Spleen (tissue), 11 donors: ENCODE data around the gene DDX11. TPM values are rescaled to one million over a fixed set of nuclear protein-coding genes. Genes with fewer than 3 reads are reported as not detected.
"Not testable (repeated sequence)": the region's sequence is repeated elsewhere in the genome, so short reads cannot be mapped to it uniquely, and the experiment has no call there.

Experiments used
- DNase-seq: peaks from one replicate; pipeline ENCODE4 v3.0.0-alpha.2; 2020
- H3K27ac ChIP-seq, 8 donors: fragments of 200-600 bp; sonication (generic) in 7 of 8; 1 replicate in 4 of 8; 2 replicates in 4 of 8; pipeline versions ENCODE4 v1.5.0 to v1.8.0; 2016 to 2021; ENCODE audit warnings: inconsistent platforms in 4 of 8, mild to moderate bottlenecking in 4 of 8, moderate library complexity in 1 of 8
- H3K27me3 ChIP-seq, 7 donors: fragments of 200-600 bp; sonication (generic) in 6 of 7; replicated peaks in 1 of 7; 1 replicate in 4 of 7; 2 replicates in 3 of 7; pipeline versions ENCODE4 v1.5.0 to v1.8.0; 2016 to 2021; ENCODE audit warnings: inconsistent platforms in 3 of 7, mild to moderate bottlenecking in 1 of 7
- H3K36me3 ChIP-seq, 6 donors: fragments of 200-600 bp; sonication (generic) in 5 of 6; 1 replicate in 4 of 6; 2 replicates in 2 of 6; pipeline versions ENCODE4 v1.5.0 to v1.8.0; 2016 to 2021; ENCODE audit warnings: inconsistent platforms in 2 of 6
- H3K4me1 ChIP-seq, 6 donors: fragments of 200-600 bp; sonication (generic) in 5 of 6; 1 replicate in 3 of 6; 2 replicates in 3 of 6; pipeline versions ENCODE4 v1.5.0 to v1.8.0; 2016 to 2021; ENCODE audit warnings: inconsistent platforms in 3 of 6
- H3K4me3 ChIP-seq, 8 donors: fragments of 200-600 bp; sonication (generic) in 7 of 8; 1 replicate in 4 of 8; 2 replicates in 4 of 8; pipeline versions ENCODE4 v1.5.0 to v1.8.0; 2016 to 2021; ENCODE audit warnings: inconsistent platforms in 4 of 8, mild to moderate bottlenecking in 4 of 8, moderate library complexity in 2 of 8
- H3K9me3 ChIP-seq, 8 donors: fragments of 200-600 bp; sonication (generic) in 7 of 8; 1 replicate in 4 of 8; 2 replicates in 4 of 8; pipeline versions ENCODE4 v1.5.0 to v1.8.0; 2016 to 2021; ENCODE audit warnings: inconsistent platforms in 4 of 8
- POLR2A ChIP-seq, 3 donors: fragments of 450-650 bp; IDR thresholded peaks; one replicate each; pipeline ENCODE4 v1.5.1; 2017; ENCODE audit warnings: antibody characterized with exemption in 3 of 3, mild to moderate bottlenecking in 1 of 3
- POLR2AphosphoS5 ChIP-seq, 3 donors: sonication (generic); formaldehyde crosslinking; IDR thresholded peaks; one replicate each; pipeline ENCODE4 v1.5.1; 2017; ENCODE audit warnings: antibody characterized with exemption in 3 of 3
- WGBS, 5 donors: extraction: QIAGEN DNeasy Blood & Tissue Kit in 3 of 5; methylation state at CpG; one replicate each; pipeline versions ENCODE4 v1.1.5 to v1.1.7; 2013 to 2018; 5-methylcytosine and 5-hydroxymethylcytosine counted together
- intact Hi-C: fragments of 100-400 bp; cut with DNase I; formaldehyde crosslinking; loops from one replicate; pipeline ENCODE4 v1.15.0; 2023; ENCODE audit warnings: low total_unique reads
- polyA plus RNA-seq, 3 donors: library from polyadenylated mRNA; stranded (reverse); fragments of 200-250 nt; gene quantifications; one replicate each; pipeline ENCODE4 v1.2.1, GENCODE V29; 2013
- total RNA-seq, 7 donors: library from RNA; depleted of rRNA in 3 of 7; stranded (reverse); fragments of >200 nt in 3 of 7; fragmentation: NEBNext Ultra II Directional in 4 of 7; extraction: Animal tissue kit (Norgen Biotek cat#: 25700) in 4 of 7; gene quantifications; one replicate each; pipeline versions ENCODE4 v1.1.0 to v1.2.1, GENCODE V29; 2016 to 2021
- TF ChIP-seq, protein P1 (sequence below), 11 experiments: fragments of 200-600 bp in 7 of 11; fragments of 450-650 bp in 4 of 11; sonication (generic) in 4 of 11; IDR thresholded peaks in 8 of 11; conservative IDR thresholded peaks in 3 of 11; 1 replicate in 7 of 11; 2 replicates in 4 of 11; pipeline versions ENCODE4 v1.4.0 to v1.8.0; 2016 to 2021; ENCODE audit warnings: antibody characterized with exemption in 11 of 11, inconsistent platforms in 4 of 11, mild to moderate bottlenecking in 1 of 11
- donor health status: healthy with polysubstance abuse.
- donor health status: DM: no; HTN: no; CAD: no; lungs with moderate emphysema.
- donor health status: DM: no; HTN: no; CAD: no.
- donor health status: Bipolar disorder and iron deficiency.
- donor health status: healthy.
- donor health status: DM: no; HTN: no; CAD: no.
- donor health status: DM: yes; HTN: yes; CAD: no.

The DDX11 gene
- total and polyA plus RNA-seq, 10 donors, result 13.3 to 66.7 (median 34.0) TPM

DNA sequence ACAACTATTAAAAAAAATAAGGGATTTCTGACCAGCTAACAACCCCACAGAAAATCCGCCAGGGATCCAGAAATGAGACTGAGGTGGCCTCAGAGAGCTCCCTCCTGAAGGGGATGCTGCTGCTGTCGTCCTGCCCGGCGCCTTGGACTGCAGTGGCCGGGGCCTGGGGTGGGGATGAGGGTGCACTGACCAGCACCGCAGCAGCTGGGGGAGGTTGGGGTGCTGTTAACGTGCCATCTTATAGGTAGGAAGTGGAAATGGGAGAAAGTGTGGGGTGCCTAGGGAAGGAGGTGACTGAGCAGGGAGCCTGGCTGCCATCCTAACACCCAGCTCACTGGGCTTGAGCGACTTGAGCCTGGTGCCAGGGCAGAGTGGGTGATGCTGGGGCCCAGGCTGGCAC, 32.0 kb downstream of the DDX11 start:
- no peaks in the 10 kb centered on the region for H3K27me3 ChIP-seq
- TF ChIP-seq, protein P1, sequence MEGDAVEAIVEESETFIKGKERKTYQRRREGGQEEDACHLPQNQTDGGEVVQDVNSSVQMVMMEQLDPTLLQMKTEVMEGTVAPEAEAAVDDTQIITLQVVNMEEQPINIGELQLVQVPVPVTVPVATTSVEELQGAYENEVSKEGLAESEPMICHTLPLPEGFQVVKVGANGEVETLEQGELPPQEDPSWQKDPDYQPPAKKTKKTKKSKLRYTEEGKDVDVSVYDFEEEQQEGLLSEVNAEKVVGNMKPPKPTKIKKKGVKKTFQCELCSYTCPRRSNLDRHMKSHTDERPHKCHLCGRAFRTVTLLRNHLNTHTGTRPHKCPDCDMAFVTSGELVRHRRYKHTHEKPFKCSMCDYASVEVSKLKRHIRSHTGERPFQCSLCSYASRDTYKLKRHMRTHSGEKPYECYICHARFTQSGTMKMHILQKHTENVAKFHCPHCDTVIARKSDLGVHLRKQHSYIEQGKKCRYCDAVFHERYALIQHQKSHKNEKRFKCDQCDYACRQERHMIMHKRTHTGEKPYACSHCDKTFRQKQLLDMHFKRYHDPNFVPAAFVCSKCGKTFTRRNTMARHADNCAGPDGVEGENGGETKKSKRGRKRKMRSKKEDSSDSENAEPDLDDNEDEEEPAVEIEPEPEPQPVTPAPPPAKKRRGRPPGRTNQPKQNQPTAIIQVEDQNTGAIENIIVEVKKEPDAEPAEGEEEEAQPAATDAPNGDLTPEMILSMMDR (IDR thresholded peaks at IDR 0.05 in 8 of 11, conservative IDR thresholded peaks at IDR 0.05 in 3 of 11), result no peak
- TF ChIP-seq POLR2AphosphoS5 (IDR thresholded peaks at IDR 0.05) (no peak), POLR2A (IDR thresholded peaks at IDR 0.05) (no peak)
- H3K9me3 ChIP-seq, result no peaks in the 10 kb centered on the region
- 86 to 96% (median 89%) methylated on average over 7 to 8 of the region's 8 CpGs for WGBS, 5 donors
- no peak overlapping the region for H3K4me3 ChIP-seq
- intact Hi-C loops, result no loop called here
- no peaks in the 10 kb centered on the region for H3K4me1 ChIP-seq
- no peak overlapping the region for H3K27ac ChIP-seq
- H3K36me3 ChIP-seq, result peaks cover 0 to 56% (median 3%) of the 10 kb centered on the region in 6 donors
- DNase-seq, result no peak

DNA sequence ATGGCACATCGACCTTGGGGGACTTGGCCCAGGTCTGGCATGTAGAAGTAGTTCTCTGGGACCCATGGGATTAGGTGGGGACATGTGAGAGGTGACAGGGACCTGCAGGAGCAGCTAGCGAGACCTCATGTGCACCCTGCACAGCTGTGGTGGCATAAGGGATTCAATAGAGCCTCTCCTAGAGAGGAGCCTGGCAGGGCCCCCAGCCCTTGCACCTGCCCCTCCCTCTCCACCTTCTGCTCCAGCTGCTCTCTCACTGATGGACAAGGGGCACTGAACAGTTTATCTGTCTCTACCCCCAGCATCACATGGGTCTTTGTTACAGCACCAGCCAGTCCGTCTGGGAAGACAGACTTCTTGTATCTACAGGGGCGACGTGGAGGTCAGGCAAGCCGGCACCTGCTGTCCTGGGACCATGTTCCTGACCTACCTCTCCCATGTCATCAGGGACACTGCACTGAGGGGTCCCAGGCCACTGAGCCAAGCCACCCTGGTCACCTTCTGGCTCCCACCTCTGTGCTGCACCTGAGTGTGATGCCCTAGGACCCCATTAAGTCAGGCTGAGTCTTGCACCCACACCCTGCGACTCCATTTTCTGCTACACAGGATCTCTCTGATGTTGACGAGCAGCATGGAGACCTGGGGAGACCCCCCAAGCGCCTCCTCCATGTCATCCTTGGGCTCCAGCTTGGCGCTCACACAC, 32.6 kb downstream of the DDX11 start:
- no peaks in the 10 kb centered on the region for H3K4me1 ChIP-seq
- no peaks in the 10 kb centered on the region for H3K27me3 ChIP-seq
- peak; percentile 67 for DNase-seq
- H3K4me3 ChIP-seq, result no peak overlapping the region
- H3K27ac ChIP-seq, result no peak overlapping the region
- intact Hi-C loops, result no loop called here
- no peaks in the 10 kb centered on the region for H3K9me3 ChIP-seq
- 81 to 96% (median 92%) methylated on average over 5 to 10 of the region's 10 CpGs for WGBS, 5 donors
- TF ChIP-seq, protein P1 (IDR thresholded peaks at IDR 0.05 in 8 of 11, conservative IDR thresholded peaks at IDR 0.05 in 3 of 11), result no peak
- TF ChIP-seq POLR2AphosphoS5 (IDR thresholded peaks at IDR 0.05) (no peak), POLR2A (IDR thresholded peaks at IDR 0.05) (no peak)
- H3K36me3 ChIP-seq, result peaks cover 0 to 50% (median under 1%) of the 10 kb centered on the region in 6 donors

DNA sequence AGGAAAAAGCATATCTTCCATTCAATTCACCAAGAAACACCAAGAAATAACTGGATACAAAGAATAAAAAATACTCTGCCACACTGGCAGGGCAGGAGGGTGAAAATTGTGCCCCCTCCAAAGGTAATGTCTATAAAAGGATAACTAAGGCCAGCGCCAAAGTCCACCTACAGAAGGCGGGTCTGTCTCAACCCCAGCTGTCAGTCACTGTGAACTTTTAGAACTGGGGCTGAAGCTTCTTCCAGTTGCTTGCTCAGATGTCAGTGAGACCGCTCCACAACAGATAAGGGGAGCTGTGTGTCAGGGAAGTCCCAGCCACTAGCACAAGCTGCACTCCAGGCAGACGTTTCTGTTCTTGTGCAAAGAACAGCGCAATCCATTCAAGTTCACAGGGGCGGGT, 36.1 kb downstream of the DDX11 start:
- not testable (repeated sequence) for DNase-seq

DNA sequence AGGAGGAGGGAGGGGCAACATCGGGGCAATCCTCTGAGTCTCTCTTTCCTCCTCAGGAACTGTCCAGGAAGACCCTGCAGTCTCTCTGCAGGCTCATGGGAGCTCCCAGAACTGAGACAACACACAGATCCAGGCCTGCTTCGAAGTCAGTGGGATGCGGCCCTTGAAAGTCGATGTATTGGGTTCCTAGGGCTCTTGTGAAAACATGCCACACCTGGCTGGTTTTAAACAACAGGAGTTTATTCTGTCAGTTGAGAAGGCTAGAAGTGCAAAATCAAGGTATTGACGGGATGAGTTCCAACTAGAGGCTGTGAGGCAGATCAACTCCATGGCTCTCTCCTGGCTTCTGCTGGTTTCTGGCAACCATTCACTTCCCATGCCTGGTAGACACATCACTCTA, 36.6 kb downstream of the DDX11 start:
- WGBS, 5 donors, result 65 to 80% (median 75%) methylated on average over 5 of the region's 5 CpGs
- DNase-seq, H3K27me3 ChIP-seq, H3K9me3 ChIP-seq, H3K4me3 ChIP-seq, H3K27ac ChIP-seq, H3K4me1 ChIP-seq, intact Hi-C loops: not testable (repeated sequence)
- H3K36me3 ChIP-seq, result peaks cover 0 to 11% (median 0%) of the 10 kb centered on the region in 6 donors

More for the DNA sequence above, 36.1 kb downstream of the DDX11 start:
- 61 to 83% (median 74%) methylated on average over 6 of the region's 6 CpGs for WGBS, 5 donors
- H3K4me3 ChIP-seq, H3K27me3 ChIP-seq, H3K27ac ChIP-seq, intact Hi-C loops, H3K4me1 ChIP-seq, H3K9me3 ChIP-seq: not testable (repeated sequence)
- peaks cover 0 to 15% (median 0%) of the 10 kb centered on the region in 6 donors for H3K36me3 ChIP-seq

DNA sequence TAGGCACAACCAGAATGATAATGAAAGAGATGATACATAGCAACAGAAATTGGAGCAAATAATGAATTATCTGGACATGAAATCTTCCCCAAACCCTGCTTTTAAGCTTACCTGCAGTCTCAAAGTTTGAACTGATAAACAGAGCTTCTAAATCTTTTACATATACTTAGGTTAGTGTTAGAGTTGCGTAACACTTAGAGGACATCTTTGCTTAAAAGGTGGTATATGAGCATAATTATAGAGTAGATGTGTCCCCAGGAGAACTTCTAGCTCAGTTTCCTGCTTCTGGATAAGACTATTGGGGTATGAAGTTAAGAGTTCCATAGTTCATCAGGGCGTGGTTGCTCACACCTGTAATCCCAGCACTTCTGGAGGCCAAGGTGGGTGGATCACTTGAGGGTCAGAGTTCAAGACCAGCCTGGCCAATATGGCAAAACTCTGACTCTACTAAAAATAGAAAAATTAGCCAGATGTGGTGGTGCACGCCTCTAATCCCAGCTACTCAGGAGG, 41.5 kb downstream of the DDX11 start:
- H3K4me3 ChIP-seq, H3K9me3 ChIP-seq, DNase-seq, H3K36me3 ChIP-seq, H3K27ac ChIP-seq, intact Hi-C loops: not testable (repeated sequence)
- 90 to 95% (median 92%) methylated on average over 3 of the region's 3 CpGs for WGBS, 5 donors
- peaks cover 0 to 44% (median 25%) of the 10 kb centered on the region in 7 donors for H3K27me3 ChIP-seq
- H3K4me1 ChIP-seq, result peaks cover 3 to 34% (median 23%) of the 10 kb centered on the region in 6 donors

DNA sequence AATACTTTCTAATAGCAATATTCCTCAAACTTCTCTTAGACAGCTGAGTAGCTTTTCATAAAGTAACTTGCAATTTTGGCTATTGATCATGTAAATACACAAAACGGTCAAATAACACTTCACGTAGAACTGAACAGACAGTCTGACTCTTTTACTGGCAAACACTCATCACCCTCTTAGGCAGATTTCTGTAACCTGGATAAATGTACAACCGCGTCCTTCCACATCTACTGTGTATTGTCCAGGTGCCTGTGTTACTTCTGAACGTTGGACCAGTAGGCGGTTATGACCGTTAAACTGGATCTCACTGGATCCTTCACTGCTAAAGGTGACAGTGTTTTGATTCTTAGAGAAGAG, 43.2 kb downstream of the DDX11 start:
- intact Hi-C loops, H3K27ac ChIP-seq, DNase-seq, H3K9me3 ChIP-seq, H3K36me3 ChIP-seq: not testable (repeated sequence)
- Histone ChIP-seq H3K4me1 (peaks cover 3 to 34% (median 23%) of the 10 kb centered on the region in 6 donors), H3K27me3 (peaks cover 0 to 44% (median 25%) of the 10 kb centered on the region in 7 donors), H3K4me3 (peak overlapping the region in 4 of 8 donors; percentile 30 to 64 (median 39))
- WGBS, 5 donors, result 21 to 64% (median 35%) methylated on average over 4 to 7 of the region's 7 CpGs
